HG03439 (cell line): ENCODE results near the gene PPP1R18.
"Not testable (repeated sequence)": the region's sequence is repeated elsewhere in the genome, so short reads cannot be mapped to it uniquely, and the experiment has no call there.

ENCODE experiments used
- ATAC-seq: cut with Tn5 transposase; IDR thresholded peaks from one replicate; pipeline ENCODE4 v1.9.1; 2021; ENCODE audit warnings: mild to moderate bottlenecking, moderate library complexity; ENCODE audit not compliant: unreplicated experiment

The PPP1R18 gene

DNA sequence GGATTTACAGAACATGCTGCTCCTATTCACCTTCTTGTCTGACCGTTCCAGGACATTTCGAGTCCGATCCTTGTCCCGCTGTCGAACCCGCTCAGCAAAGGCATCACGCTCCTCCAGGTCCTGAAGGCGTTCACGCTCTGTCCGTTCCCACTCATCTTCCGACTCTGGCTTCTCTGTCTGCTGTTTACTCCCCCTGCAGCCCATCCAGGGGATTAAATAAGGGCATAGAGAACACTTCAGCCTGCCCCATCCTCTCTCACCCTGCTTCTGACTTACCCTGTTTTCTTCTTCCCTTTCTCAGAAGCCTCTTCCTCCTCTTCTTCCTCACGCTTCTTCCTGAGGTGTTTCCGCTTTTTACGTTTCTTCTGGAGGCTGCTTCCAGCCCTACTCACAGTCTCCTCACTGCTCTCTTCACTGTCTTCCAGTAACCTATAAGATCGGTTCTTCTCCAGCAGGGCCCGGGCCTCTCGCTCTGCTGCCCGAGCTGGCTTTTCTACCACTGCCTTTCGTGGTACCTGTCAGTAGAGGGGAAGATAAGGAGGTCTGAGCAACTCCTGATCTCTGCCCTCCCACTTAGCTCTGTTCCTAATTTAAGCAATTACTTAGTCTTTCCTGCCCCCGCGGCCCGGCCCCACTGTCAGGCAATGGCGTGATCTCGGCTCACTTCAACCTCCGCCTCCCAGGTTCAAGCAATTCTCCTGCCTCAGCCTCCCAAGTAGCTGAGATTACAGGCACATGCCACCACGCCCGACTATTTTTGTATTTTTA lies 15.5 kb downstream of the PPP1R18 start:
- no peak for ATAC-seq

DNA sequence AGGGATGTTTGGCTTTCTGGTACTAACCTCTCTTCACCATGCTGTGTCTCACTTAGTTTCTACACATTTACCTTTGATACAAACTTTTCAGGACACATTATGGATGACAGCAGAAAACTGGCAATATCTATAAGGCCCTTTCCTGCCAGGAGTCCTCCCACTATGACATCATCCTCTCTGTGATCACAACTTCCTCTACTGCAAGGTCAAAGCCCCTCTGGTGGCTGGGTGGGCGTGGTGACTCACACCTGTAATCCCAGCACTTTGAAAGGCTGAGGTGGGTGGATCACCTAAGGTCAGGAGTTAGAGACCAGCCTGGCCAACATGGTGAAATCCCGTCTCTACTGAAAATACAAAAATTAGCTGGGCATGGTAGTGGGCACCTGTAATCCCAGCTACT lies 20.1 kb downstream of the PPP1R18 start:
- not testable (repeated sequence) for ATAC-seq

DNA sequence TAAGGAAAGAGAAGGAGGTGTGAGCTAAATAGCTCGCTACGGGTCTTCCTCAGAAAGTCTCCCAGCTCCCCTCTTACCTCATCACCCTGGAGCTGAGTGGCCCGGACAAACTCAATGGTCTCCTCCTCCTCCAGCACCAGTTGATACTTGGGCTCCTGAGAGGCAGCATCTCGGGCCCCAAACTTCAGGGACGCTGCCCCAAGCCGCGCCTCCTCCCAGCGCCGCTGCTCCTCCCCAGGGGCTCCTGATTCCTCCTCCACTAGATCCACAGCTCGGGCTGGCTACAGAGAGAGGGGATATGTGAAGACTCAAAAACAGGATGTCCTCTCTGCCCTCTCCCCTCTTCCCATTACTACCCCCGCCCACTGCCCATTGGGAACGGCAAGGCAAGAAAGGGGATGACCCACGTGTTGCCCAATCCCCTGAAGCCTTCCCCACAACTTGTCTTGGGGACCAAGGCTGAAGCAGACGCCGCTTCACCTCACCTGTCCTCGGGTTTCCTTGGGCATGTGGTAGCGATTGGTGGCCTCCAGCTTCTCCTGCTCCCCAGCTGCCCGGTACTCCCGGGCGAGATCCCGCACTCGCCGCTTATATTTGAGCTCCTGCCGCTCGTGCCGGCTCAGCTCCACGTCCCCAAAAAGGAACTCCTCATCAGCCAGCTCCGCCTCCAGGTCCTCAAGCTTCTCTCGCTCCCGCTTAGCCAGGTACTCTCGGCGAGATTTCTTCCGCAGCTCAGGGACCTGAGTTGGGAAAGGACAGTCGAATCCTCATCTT lies 21.3 kb downstream of the PPP1R18 start:
- no peak for ATAC-seq

DNA sequence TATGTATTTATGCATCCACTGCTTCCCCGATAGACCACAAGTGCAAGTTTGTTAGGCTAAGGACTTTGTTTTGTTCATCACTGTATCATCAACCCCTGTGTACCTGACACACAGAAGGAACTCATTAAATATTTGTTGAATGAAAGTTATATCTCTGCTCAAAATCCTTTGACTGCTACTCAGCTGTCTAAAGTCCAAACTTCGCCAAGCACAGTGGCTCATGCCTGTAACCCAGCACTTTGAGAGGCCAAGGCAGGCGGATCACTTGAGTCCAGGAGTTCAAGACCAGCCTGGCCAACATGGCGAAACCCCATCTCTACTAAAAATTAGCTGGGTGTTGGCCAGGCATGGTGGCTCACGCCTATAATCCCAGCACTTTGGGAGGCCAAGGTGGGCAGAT lies 28.5 kb downstream of the PPP1R18 start:
- ATAC-seq, result not testable (repeated sequence)

DNA sequence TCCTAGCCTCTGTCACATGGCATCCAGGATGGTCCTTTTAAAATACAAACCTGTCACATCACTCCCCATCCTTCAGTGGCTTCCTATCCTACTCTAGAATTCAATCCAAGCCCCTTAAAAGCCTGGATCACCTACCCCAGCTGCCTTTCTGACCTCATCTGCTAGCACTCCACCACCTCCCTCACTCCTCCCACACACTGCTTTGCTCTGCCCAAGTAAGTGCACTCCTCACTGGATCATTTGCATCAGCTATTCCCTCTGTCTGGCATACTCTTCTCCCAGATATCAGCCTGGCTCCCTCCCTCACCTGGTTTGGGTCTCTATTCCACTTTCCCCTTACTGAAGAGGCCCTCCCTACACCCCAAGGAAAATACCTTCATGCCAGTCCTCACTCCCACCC lies 29.0 kb downstream of the PPP1R18 start:
- no peak for ATAC-seq

DNA sequence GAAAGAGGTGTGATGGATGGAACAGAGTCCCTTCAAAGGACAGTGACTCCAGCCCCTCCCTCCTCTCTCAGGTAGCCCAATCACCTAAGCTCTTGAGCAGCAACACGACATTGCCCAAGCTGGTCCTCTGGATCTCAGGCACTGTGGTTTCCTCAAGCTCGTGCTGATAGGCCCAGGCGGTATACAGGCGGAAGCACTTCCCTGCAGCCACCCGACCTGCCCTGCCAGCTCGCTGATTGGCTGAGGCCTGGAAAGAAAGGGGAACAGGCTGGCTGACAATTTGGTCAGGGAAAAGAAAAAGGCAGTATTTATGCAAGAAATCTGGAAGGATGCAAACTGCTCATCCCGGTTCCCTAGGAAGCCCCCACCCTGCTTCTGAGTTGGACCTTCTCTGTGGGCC lies 29.9 kb downstream of the PPP1R18 start:
- ATAC-seq, result no peak

DNA sequence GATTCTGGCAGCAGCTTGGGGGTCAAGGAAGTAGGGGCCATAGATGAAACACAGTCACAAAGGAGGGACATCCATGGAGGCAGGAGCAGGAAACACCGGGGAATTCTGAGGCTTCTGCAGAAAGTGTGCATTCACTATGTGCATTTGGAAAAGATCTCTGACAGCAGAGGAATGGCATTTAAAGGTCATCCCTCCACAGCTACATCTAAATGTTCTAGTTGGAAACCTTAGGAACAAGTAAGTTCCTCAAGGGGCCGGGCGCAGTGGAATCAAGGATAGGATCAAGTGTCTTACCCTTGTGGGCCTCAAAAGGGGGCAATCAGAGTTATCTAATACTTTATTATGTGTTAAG lies 30.7 kb downstream of the PPP1R18 start:
- ATAC-seq, result no peak

DNA sequence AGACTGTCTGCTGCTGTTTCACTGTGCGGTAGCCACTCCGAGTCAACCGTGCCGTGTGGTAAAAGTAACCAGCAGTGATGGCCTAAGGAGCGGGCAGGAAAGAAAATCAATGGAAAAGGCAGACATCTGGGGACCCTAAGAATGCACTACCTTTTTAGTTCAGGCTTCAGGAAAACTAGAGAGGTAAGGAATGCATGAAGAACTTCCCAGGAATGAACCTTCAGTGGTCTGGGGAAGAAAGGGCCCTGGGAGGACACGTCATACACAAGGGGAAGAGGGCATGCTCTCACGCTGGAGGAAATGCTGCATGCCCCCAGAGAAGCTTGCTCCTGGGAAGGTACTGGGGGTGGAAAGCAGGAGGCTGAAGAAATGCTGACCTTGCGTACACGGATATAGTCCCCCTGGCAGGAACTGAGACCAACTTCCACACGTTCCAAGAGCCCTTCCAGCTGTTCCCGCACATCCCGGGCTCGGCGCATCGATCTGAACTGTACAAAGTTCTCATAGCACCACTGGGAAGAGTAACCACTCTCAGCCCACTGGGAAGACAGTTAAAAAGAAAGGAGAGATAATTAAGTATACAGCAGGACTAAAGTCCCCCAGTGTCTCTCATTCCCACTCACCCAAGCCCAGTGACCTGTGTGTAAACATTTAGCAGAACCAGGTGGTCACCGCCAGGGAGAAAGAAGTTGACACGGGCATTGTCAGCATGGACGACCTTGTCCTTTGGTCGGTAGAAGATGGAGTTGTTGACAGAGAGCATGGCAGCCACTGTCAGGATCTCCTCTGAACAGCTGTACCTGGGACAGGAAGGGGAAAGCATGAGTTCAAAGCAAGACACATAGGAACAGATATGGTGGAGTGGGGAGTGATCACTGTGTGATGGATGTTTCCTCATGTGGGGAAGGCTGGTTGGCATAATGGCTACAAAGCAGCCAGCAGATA lies 31.4 kb downstream of the PPP1R18 start:
- ATAC-seq, result no peak

DNA sequence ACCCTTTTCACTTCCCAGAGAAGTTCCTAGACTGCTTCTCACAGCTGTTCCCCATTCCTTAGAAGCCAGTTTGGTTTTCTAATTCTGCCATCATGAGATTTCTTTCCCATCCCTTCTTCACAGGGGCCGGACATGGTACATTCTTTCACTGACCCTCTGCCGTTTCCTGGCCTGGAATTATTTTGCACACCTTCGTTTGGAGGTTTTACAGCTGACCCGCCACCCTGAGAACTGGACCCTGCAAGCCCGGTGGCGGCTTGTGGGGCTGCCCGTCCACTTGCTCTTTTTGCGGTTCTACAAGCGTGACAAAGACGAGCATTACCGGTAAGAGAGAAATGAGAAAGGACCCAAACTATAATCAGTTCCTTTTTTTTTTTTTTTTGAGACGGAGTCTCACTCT lies 35.3 kb downstream of the PPP1R18 start:
- ATAC-seq, result no peak

DNA sequence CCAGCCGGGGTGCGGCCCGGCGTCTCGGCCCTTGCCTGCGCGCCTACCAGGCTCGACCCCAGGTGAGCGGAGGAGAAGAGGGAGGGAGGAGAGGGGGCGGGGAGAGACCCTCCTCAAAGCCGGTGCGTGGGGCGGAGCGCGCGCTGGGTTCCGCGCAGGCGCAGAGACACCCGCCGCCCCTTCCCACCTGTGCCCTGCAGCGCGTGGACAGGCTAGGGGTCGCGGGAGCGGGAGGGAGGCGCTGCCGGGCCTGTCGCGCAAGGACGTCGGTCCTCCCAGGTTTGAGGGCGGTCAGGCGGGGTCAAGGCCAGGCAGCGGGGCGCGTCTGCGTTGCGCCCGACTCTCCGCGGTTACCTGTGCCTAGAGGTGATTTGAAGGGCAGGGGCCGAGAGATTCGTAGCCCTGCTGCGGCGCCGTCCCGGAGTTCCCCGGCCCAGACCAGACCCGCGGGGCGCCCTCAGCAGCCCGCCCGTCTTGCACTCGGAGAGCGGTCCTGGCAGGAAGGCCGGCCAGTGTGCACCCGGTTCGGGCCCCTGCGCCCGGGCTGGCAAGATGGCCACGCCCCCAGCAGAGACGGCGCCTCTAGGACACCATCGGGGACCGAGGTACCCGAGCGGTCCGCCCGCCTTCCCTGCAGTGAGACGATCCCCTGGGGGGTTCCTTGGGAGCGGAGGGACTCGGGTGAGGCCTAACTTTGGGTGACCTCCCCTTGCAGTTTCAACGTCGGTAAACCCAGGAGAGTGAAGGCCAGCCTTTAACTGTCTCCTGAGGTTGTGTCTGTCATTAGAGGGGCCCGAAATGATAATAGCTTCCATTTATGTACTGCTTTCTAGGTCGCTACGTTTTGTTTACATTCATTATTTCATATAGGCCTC lies 39.0 kb downstream of the PPP1R18 start:
- ATAC-seq, result peak; percentile 61

DNA sequence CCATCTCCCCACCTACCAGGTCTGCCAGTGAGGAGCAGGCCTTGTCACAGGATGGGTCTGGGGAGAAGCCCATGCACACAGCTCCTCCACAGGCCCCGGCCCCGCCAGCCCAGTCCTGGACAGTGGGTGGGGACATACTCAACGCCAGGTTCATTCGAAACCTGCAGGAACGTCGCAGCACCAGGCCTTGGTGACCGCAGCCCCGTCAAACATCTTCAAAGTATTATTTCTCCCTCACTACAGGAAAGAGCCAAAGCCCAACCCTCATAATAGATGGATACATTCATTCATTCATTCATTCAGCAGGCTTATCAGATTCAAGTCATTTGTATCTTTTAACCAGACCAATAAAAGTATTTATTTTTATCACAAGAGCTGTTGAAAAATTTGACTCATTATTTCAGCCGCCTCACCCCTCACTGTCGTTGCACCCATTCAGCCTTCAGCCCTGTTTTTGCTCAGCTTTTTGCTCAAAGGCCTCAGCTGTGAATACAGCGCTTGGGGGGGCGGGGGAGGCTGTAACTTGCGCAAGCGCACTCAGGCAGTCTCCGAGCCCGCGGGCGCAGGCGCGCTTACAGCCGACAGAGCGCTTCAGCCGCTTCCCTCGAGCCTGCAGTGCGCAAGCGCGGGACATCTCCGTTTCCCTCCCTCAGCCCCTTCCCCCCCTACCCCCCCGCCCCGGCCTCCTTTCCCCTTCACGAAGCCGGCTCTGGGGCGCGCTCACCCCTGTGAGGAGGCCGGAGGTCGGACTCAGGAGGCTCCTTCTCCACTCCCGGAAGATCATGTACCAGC lies 39.8 kb downstream of the PPP1R18 start, which contains the start of gene C6orf136:
C6orf136 (plus strand) TSS at position 684 of the 792 bp plus-strand sequence; CDS start at position 783, 99 bp downstream.
- peak; percentile 56 for ATAC-seq

DNA sequence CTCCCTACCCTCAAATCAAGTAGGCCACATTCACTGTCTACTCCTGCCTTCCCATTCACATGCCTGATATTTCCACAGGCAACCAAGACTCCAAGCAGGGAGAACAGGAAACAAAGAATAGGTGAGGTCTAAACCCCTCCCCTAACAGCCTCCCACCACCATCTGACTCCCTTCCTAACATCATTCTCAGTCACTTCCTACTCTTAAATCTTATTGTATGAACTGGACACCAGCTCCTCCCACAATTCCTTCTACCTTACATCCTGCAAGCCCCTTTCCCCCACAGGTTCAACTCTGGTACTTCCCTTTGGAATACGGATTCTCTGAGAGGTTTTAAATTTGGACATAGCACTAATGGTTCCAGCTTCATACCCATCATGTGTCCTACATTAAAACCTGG lies 40.5 kb downstream of the PPP1R18 start:
- ATAC-seq, result no peak

DNA sequence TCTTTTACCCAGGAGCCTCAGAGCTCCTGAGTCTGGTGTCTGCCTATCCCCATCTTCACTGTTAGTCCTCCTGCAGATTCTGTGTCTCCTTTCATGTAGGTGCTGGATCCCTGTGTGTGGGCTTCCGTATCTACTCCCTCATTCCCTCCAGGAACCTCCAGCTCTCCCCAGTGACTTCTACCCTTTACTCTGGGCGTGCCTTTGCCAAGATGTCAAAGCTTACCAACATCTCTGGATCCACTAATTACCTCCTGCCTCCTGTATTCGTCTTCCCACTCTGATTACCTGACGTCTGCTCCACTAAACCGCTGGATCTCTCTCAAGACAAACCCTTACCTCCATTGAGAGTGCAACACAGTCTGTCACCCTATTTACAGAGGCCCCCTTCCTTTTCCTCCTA lies 41.7 kb downstream of the PPP1R18 start:
- ATAC-seq, result no peak

DNA sequence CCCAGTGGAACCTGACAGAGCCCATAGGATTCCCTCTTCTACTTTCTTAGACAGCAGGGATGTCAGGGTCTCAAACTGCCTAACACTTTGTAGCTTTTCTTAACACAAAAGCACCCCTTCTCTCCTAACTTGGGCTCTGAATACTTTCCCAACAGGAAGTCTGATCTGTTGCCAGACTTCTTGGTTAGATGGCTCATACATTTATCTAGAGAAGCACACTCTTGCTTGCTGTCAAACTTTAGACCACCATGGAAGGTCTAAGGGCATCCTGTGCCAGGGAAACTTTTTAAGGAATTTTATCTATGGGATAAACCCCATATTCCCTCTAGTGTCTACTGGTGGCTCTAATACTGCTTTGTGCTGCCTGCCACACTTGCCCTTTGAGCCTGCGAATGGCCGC lies 42.8 kb downstream of the PPP1R18 start:
- ATAC-seq, result no peak

DNA sequence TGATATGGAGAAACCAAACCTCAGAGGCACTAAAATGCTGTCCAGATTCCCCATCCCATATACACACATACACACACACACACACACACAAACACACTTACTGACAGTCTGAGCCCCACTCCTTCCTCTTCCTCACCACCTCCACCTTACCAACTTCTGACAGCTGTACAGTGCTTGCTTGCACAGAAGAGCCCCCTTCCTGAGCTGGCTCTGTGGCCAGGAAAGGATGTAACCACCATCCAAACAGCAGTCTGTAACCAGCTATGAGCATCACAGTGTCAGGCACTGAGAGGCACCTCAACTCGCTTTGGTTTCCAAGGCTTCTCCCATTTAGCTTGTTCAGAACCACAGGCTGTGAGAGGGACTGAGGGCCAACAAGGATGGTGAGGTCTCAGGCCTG lies 45.4 kb downstream of the PPP1R18 start:
- no peak for ATAC-seq

DNA sequence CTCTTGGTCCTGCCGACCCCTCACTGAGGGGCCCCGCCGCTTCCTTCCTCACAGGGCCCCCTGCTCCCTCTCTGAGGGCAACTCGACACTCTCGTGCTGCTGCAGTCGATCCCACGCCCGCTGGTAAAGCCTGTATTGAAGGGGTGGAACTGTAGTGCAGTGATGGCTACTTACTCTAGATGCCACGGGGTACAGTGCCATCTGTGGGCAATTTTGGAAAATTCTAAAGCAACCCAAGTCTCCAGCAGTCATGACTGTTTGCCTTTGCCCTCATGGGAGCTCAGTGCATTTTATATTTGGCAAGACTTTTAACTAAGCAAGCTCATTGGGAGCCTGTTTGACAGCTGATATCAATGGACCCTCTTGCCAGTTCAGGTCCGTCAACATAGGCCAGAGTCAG lies 46.0 kb downstream of the PPP1R18 start:
- no peak for ATAC-seq

DNA sequence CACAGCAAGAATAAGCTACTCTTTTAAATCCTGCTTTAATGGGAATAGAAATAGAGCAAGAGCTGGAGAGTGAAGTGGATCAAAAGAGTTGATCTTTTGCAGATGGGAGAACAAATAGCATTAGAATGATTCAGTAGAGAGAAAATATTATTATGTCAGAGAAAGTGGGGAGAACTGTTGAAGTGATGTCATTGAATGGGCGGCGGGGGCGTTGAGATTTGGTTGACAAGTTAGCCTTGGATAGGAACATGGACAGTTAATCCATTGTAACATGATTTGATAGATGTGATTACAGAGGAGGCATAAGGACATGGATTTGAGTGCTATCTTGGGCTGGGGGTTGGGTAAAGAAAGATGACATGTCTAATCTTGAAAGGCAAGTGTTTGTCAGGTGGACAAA lies 50.6 kb downstream of the PPP1R18 start:
- no peak for ATAC-seq

DNA sequence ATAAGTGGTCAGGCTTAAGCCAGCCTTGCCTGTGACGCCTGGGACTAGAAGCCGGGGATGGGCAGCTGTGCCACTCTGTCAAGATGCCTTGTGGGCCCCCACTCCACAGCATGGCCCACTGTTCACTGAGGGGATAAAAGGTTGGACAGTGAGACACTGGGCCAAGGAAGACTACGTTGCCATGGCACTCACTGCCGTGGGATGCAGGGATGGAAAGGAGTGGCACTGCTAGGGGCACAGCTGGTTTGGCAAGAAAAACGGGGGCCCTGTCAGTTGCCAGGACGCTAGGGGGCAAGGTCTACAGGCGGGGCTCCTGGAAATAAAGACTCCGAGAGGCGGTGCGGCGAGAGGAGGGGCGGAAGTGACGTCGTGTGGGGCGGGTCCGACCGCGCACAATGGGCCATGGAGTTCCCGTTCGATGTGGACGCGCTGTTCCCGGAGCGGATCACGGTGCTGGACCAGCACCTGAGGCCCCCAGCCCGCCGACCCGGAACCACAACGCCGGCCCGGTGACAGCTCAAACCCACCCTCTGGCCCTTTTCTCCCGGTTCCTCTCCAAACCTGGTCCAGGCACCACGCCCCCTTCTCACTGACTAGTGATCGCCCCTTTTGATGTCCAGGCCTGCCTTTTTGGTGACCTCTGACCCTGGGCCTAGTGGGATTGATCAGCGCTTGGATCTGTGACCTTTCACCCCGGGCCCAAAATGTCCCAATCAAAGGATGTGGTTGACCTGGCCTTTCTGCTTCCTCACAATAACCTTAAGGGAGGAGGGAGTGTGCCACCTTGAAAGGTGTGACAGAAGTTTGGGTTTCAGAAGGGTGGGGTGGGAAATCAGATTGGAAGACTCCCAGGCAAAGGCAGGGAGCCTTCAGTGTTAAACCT lies 59.7 kb downstream of the PPP1R18 start, which contains the start of gene ATAT1:
ATAT1 (plus strand) TSS at position 391 of the 883 bp plus-strand sequence.
- ATAC-seq, result peak; percentile 83
